Measurements from ENCODE around the gene C16orf74.

GRCh38 chr16:85696781-85697180 lies 54.1 kb downstream of the C16orf74 start:
- TF ChIP-seq CTCF (IDR thresholded peaks at IDR 0.05) (no peak), POLR2A (IDR thresholded peaks at IDR 0.05) (no peak)
